ENCODE data around the gene TRIM27. TPM values are rescaled to one million over a fixed set of nuclear protein-coding genes. Genes with fewer than 3 reads are reported as not detected.

TRIM27 gene
- polyA plus RNA-seq, 6 donors from 2014 or later = 39.8 to 67.0 (median 54.1) TPM

GRCh38 chr6:28948782-28949486 lies 25.1 kb upstream of the TRIM27 start:
- Mint-ChIP-seq H3K36me3 (no peaks in the 10 kb centered on the region), H3K4me3 (no peak overlapping the region)

GRCh38 chr6:28947831-28948270 lies 24.1 kb upstream of the TRIM27 start:
- Mint-ChIP-seq H3K4me1 (peaks cover 15 to 29% (median 27%) of the 10 kb centered on the region in 3 donors), H3K4me3 (no peak overlapping the region), H3K27ac (no peak overlapping the region), H3K9me3 (peaks cover 0 to 11% (median 0%) of the 10 kb centered on the region in 7 donors), H3K27me3 (peaks cover 0 to 30% (median 0%) of the 10 kb centered on the region in 3 donors), H3K36me3 (no peaks in the 10 kb centered on the region)
- no peak for DNase-seq
- no peak for ATAC-seq (ENCODE audit: low read depth in 2 of 2)

More at GRCh38 chr6:28948782-28949486, 25.1 kb upstream of the TRIM27 start:
- peaks cover 0 to 16% (median 0%) of the 10 kb centered on the region in 7 donors for H3K9me3 Mint-ChIP-seq
- H3K4me1 Mint-ChIP-seq = peaks cover 19 to 28% (median 27%) of the 10 kb centered on the region in 3 donors
- ATAC-seq (ENCODE audit: low read depth in 2 of 2) (no peak), DNase-seq (no peak)
- H3K27me3 Mint-ChIP-seq = peaks cover 5 to 37% (median 5%) of the 10 kb centered on the region in 3 donors
- H3K27ac Mint-ChIP-seq = no peak overlapping the region

- peak overlapping the region in 1 of 6 donors; percentile 31 for H3K27ac Mint-ChIP-seq
- no peak overlapping the region for H3K4me3 Mint-ChIP-seq
- peaks cover 0 to 11% (median 0%) of the 10 kb centered on the region in 7 donors for H3K9me3 Mint-ChIP-seq
- DNase-seq = no peak
- H3K27me3 Mint-ChIP-seq = peaks cover 0 to 30% (median 0%) of the 10 kb centered on the region in 3 donors
- no peaks in the 10 kb centered on the region for H3K36me3 Mint-ChIP-seq
- H3K4me1 Mint-ChIP-seq = peaks cover 15 to 32% (median 25%) of the 10 kb centered on the region in 3 donors
- ATAC-seq (ENCODE audit: low read depth in 2 of 2) = no peak
Observed at GRCh38 chr6:28947067-28947765, 23.4 kb upstream of the TRIM27 start.

- H3K27me3 Mint-ChIP-seq = peaks cover 0 to 24% (median 0%) of the 10 kb centered on the region in 3 donors
- H3K4me3 Mint-ChIP-seq = peak overlapping the region in 4 of 8 donors; percentile 21 to 88 (median 36)
- H3K36me3 Mint-ChIP-seq = no peaks in the 10 kb centered on the region
- ATAC-seq (ENCODE audit: low read depth in 2 of 2) = no peak
- peak overlapping the region in 5 of 6 donors; percentile 7 to 99 (median 79) for H3K27ac Mint-ChIP-seq
- H3K9me3 Mint-ChIP-seq = peaks cover 0 to 11% (median 0%) of the 10 kb centered on the region in 7 donors
- peaks cover 25 to 45% (median 42%) of the 10 kb centered on the region in 3 donors for H3K4me1 Mint-ChIP-seq
- no peak for DNase-seq
Observed at GRCh38 chr6:28945349-28945748, 21.6 kb upstream of the TRIM27 start.

- DNase-seq (peak; percentile 61), ATAC-seq (ENCODE audit: low read depth in 2 of 2) (peak; percentile 14 to 30)
- H3K4me1 Mint-ChIP-seq = peaks cover 30 to 50% (median 45%) of the 10 kb centered on the region in 3 donors
- H3K4me3 Mint-ChIP-seq = peak overlapping the region; percentile 69 to 94 (median 91)
- peaks cover 0 to 21% (median 0%) of the 10 kb centered on the region in 3 donors for H3K27me3 Mint-ChIP-seq
- no peaks in the 10 kb centered on the region for H3K36me3 Mint-ChIP-seq
- H3K9me3 Mint-ChIP-seq = peaks cover 0 to 11% (median 0%) of the 10 kb centered on the region in 7 donors
- peak overlapping the region; percentile 31 to 99 (median 96) for H3K27ac Mint-ChIP-seq
Observed at GRCh38 chr6:28944412-28944865, 20.7 kb upstream of the TRIM27 start.

- ATAC-seq (ENCODE audit: low read depth in 2 of 2) = peak in 1 of 2 donors; percentile 13
- DNase-seq = no peak
- Mint-ChIP-seq H3K27ac (peak overlapping the region; percentile 84 to 99 (median 96)), H3K4me1 (peaks cover 30 to 50% (median 45%) of the 10 kb centered on the region in 3 donors), H3K4me3 (peak overlapping the region; percentile 69 to 94 (median 91)), H3K27me3 (peaks cover 0 to 15% (median 0%) of the 10 kb centered on the region in 3 donors), H3K9me3 (peaks cover 0 to 11% (median 0%) of the 10 kb centered on the region in 7 donors), H3K36me3 (no peaks in the 10 kb centered on the region)
Observed at GRCh38 chr6:28943557-28944411, 20.0 kb upstream of the TRIM27 start.

- Mint-ChIP-seq H3K4me1 (peaks cover 30 to 50% (median 45%) of the 10 kb centered on the region in 3 donors), H3K27ac (peak overlapping the region in 2 of 6 donors; percentile 64 to 99), H3K36me3 (no peaks in the 10 kb centered on the region), H3K27me3 (peaks cover 0 to 13% (median 0%) of the 10 kb centered on the region in 3 donors), H3K9me3 (peaks cover 0 to 11% (median 0%) of the 10 kb centered on the region in 7 donors), H3K4me3 (peak overlapping the region in 7 of 8 donors; percentile 88 to 94 (median 91))
- DNase-seq (no peak), ATAC-seq (ENCODE audit: low read depth in 2 of 2) (no peak)
Observed at GRCh38 chr6:28943223-28943556, 19.4 kb upstream of the TRIM27 start.

- Mint-ChIP-seq H3K27me3 (peaks cover 0 to 5% (median 0%) of the 10 kb centered on the region in 3 donors), H3K9me3 (peaks cover 0 to 11% (median 0%) of the 10 kb centered on the region in 7 donors), H3K27ac (peak overlapping the region; percentile 11 to 99 (median 95)), H3K36me3 (no peaks in the 10 kb centered on the region), H3K4me3 (peak overlapping the region; percentile 80 to 94 (median 92)), H3K4me1 (peaks cover 30 to 50% (median 45%) of the 10 kb centered on the region in 3 donors)
- no peak for DNase-seq
- ATAC-seq (ENCODE audit: low read depth in 2 of 2) = no peak
Observed at GRCh38 chr6:28941684-28942448, 18.1 kb upstream of the TRIM27 start.

- Mint-ChIP-seq H3K27me3 (peaks cover 0 to 5% (median 0%) of the 10 kb centered on the region in 3 donors), H3K9me3 (peaks cover 0 to 7% (median 0%) of the 10 kb centered on the region in 7 donors), H3K4me3 (peak overlapping the region; percentile 80 to 94 (median 92)), H3K4me1 (peaks cover 30 to 50% (median 41%) of the 10 kb centered on the region in 3 donors), H3K27ac (peak overlapping the region; percentile 71 to 99 (median 95)), H3K36me3 (no peaks in the 10 kb centered on the region)
- DNase-seq (peak; percentile 78), ATAC-seq (ENCODE audit: low read depth in 2 of 2) (peak; percentile 73 to 75)
Observed at GRCh38 chr6:28940858-28941683, 17.3 kb upstream of the TRIM27 start.

- Mint-ChIP-seq H3K36me3 (no peaks in the 10 kb centered on the region), H3K27me3 (peaks cover 0 to 5% (median 0%) of the 10 kb centered on the region in 3 donors), H3K4me1 (peaks cover 30 to 47% (median 40%) of the 10 kb centered on the region in 3 donors), H3K4me3 (peak overlapping the region; percentile 80 to 94 (median 92)), H3K9me3 (peaks cover 0 to 7% (median 0%) of the 10 kb centered on the region in 7 donors), H3K27ac (peak overlapping the region; percentile 57 to 99 (median 95))
- DNase-seq (no peak), ATAC-seq (ENCODE audit: low read depth in 2 of 2) (peak; percentile 15 to 20)
Observed at GRCh38 chr6:28940294-28940857, 16.6 kb upstream of the TRIM27 start.

GRCh38 chr6:28933069-28933468 lies 9.3 kb upstream of the TRIM27 start:
- Mint-ChIP-seq H3K36me3 (no peaks in the 10 kb centered on the region), H3K27me3 (peaks cover 9 to 27% (median 26%) of the 10 kb centered on the region in 3 donors), H3K9me3 (no peaks in the 10 kb centered on the region), H3K4me3 (no peak overlapping the region), H3K4me1 (peaks cover 0 to 6% (median 0%) of the 10 kb centered on the region in 3 donors), H3K27ac (no peak overlapping the region)
- DNase-seq (no peak), ATAC-seq (ENCODE audit: low read depth in 2 of 2) (no peak)

All from naive B cell (primary cell).